GM19372 (cell line): ENCODE data around the gene METTL25.
"Not testable (repeated sequence)": the region's sequence is repeated elsewhere in the genome, so short reads cannot be mapped to it uniquely, and the experiment has no call there.

ENCODE experiments used
- ATAC-seq: cut with Tn5 transposase; IDR thresholded peaks from one replicate; pipeline ENCODE4 v1.9.1; 2021; ENCODE audit warnings: mild to moderate bottlenecking, low read depth, moderate library complexity; ENCODE audit not compliant: unreplicated experiment

The METTL25 gene, protein sequence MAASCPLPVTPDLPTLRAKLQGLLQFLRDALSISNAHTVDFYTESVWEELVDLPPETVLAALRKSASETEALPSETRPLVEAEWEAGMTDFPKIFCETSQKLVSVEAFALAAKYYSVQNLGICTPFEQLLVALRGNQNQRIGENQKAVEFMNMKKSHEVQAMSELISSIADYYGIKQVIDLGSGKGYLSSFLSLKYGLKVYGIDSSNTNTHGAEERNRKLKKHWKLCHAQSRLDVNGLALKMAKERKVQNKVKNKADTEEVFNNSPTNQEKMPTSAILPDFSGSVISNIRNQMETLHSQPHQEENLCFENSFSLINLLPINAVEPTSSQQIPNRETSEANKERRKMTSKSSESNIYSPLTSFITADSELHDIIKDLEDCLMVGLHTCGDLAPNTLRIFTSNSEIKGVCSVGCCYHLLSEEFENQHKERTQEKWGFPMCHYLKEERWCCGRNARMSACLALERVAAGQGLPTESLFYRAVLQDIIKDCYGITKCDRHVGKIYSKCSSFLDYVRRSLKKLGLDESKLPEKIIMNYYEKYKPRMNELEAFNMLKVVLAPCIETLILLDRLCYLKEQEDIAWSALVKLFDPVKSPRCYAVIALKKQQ

DNA sequence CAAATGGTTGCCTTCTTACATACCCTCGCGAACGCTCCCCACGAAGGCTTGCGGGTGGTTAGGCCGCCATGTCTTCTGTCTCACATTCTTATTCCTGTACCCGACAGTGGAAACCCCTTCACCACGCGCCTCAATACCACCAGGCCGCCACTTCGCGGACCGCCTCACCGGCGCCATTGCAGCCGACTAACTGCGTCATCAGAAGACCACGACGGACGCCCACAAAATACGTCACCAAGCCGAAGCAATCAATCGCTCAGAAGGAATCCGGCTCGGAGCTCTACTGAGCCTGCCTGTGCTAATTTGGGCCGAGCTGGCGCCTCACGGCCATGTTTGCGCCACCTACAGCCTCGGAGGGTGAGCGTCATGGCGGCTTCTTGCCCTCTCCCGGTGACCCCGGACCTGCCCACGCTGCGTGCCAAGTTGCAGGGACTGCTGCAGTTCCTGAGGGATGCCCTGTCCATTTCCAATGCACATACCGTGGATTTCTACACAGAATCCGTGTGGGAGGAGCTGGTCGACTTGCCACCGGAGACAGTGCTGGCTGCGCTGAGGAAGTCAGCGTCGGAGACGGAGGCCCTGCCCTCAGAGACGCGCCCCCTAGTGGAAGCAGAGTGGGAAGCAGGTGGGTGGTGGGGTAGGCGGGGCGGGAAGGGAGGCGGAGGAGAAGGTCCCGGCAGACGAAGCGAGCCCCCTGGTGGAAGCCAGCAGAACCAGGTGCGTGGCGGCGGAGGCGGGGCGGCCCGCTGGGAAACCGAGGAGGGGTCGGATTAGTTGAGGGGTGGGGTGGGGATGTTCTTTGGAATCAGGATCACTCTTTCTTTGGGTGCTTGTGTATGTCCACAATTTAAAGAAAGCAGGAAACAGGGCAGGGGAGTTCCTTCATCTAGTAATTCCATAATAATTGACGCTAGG, at the start of gene METTL25, which contains the start of gene CCDC59:
Gene METTL25, plus strand, starts transcription at position 330 of the 915 bp plus-strand sequence. Its CDS starts 37 bp downstream, at position 367.
Gene CCDC59, minus strand, starts transcription at position 188 of the 915 bp plus-strand sequence. Its CDS starts 11 bp downstream, at position 177.
- ATAC-seq: peak; percentile 91

DNA sequence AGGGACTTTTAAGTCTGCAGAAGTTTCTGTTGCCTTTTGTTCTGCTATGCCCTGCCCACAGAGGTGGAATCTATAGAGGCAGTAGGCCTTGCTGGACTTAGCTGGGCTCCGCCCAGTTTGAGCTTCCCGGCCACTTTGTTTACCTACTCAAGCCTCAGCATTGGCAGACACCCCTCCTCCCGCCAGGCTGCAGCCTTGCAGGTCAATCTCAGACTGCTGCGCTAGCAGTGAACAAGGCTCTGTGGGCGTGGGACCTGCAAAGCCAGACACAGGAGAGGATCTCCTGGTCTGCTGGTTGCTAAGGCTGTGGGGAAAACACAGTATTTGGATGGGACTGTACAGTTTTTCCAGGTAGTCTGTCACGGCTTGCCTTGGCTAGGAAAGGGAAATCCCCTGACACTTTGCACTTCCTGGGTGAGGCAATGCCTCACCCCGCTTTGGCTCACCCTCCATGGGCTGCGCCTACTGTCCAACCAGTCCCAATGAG, 43.9 kb upstream of the METTL25 start:
- no peak for ATAC-seq

DNA sequence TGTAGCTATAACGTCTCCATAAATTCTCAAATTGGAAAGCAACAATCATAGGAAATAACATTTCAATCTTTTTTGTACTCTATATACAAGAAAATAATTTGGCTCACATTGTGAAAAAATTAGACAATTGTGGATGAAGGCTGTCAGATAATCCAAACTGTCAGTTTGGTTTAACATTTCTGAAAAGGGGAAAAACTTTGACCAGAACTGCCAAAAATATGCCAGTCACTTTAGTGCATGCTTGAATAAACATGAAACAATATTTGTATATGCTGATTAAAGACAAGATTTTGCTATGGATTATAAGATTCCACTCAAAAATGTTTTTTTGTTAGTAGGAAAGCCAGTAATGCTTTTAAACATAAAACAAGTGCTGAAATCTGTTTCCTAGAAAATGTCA, 39.1 kb upstream of the METTL25 start:
- ATAC-seq: no peak

DNA sequence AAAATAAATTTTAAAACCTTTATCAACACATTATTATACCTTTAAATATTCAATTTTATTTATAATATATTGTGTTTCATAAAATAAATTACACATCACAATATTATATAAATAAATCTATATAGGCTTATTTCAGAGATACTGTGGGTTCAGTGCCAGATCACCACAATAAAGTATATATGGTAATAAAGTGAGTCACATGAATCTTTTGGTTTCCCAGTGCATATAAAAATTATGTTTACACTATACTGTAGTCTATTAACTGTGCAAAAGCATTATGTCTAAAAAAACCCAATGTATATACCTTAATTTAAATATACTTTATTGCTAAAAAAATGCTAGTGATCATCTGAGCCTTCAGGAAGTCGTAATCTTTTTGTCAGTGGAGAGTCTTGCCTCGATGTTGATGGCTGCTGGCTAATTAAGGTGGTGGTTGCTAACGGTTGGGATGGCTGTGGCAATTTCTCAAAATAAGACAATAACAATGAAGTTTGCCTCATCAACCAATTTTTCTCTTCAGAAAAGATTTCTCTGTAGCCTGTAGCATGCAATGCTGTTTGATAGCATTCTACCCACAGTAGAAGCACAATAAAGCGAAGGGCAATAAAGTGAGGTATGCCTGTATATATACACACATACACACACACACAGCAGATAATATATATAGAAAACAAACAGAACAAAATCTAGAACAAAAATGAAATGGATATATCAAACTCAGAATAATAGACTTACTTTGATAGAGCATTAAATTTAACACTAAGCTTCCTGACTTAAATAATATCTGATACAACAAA, 32.6 kb upstream of the METTL25 start:
- ATAC-seq: no peak

DNA sequence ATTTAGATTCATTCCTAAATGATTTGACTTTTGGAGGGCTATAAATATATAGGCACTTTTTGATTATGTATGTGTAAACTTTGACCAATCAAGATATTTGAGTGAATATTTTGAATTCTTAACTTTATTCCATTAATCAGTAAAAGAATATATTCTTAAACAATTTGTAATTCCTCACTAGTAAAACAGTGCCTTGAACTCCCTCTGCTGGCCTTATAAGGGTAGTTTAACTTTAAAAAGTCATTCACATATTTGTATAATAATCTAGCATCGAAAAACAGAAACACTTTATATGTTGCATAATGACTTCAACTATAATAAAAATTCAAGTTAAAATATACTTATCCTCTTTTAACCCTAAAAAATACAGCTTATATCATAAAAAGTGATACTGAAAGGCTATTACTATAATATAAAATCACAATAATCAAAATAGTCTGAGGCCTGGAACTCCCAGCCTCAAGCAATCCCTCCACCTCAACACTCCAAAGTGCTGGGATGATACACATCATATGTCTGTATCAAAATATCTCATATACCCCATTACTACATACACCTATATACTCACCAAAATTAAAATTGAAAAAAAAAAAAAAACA, 31.3 kb upstream of the METTL25 start:
- ATAC-seq: no peak

DNA sequence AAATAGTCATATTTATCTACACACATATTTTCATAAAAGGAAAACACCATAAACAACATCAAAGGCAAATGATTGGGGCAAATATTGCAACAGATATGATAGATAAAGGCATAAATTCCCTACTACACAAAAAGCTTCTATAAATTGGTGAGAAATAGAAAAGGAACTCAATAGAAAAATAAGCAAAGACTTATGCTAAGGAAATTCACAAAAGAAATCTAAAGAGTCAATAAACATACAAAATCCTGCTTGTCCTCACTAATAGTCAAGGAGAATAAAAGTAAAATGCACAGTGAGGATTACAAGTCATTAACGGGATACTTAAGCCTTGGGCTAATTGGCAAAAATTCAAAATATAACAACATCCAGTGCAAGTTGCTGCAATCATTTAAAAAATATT, 30.5 kb upstream of the METTL25 start:
- ATAC-seq: no peak

DNA sequence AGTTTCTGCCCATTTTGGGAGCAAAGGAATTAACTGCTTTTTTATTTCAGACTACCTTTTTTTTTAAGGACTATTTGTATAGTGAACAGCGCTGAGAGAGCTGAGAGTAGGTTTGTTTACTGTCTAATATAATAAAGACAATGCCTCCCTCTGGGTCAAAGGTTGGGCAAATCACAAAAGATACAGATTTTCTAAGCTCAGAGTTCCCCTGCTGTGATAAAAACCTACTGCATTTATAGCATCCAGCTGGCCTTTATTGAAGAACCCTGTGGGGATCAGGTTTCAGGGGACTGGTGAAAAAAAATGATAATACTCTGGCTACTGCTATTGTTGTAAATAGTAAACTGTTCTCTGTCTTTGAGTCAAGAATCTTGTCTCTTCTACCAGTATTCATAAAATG, 28.8 kb upstream of the METTL25 start:
- ATAC-seq: no peak

DNA sequence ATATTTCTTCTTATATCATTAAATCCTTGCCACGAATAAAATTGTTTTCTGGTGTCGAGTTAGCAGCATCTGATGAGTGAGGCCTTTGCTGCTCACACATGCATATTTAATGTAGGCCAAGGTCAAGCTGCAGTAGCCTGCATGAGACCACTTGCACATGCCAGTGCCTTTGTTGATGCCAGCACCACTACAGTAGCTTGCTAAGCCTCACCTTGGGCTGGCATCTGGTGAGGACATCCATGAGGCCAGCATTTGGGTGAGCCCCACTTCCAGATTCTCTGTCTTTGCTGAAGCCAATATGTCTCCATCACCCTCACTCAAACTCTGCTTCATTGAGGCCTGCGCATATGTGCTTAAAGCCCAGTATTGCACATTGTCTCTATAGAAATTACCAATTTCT, 8.2 kb upstream of the METTL25 start:
- ATAC-seq: no peak

DNA sequence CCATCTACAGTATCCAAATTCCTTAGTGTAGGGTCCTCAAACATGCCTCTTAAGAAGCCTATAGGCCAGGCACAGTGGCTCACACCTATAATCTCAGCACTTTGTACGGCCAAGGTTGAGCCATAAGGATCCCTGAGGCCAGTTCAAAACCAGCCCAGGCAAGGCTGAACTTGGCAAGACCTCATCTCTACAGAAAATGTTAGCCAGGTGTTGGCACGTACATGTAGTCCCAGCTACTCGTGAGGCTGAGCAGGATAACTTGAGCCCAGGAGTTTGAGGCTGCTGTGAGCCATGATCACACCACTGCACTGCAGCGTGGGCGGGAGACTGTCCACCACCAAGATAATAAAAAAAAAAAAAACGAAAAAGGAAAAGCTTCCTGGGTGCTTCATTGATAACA, 6.9 kb upstream of the METTL25 start:
- no peak for ATAC-seq

DNA sequence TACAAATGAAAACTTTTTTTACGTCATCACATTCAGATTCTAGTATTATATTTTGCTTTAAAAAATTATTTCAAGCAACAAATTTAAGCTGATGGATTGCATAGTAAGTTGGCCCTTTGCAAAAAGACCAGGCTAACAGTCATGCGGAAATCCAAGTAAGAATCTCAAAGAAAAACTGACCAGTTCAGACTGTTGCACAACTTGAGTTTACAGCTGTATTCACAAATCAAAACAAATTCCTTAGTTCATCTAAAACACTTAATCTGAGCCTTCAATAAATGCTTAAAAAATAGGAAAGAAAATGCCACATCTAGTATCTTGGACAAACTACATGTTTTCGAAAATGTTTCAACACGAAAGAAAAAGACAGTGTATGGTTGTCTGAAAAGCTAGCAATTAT, 989 bp upstream of the METTL25 start:
- ATAC-seq: no peak

DNA sequence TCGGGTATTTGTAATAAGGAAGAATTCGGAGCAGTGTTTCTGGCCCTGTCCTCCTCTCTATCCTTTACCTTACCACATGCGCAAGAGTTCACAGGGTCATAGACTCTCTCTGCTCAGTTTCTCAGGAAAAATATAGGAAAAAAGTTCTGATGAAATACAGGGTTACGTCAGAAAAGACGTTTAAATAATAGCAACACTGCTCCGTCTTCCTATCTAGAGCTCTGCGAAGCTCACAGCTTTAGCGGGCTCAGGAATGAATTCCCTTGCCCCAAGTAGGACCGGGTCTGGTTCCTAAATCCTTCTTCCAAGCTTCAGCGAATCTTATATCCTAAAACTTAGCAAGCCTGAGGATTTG, 507 bp upstream of the METTL25 start:
- ATAC-seq: no peak

DNA sequence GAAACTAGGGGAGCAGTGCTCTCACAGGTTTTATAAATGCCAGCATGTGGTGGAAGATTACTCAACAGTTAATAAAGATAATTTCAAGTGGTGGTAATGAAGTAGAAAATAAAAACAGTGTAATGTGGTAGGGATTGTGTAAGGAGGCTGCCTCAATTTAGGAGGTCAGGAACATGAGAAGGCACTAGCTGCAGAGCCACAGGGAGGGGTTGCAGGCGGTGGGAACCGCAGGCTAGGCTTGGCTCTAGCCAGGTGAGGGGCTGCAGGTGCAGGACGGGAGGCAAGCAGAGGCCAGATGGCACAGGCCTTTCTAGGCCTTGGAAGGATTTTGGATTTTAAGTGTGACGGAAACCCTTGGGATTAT, 768 bp downstream of the METTL25 start:
- ATAC-seq: no peak

DNA sequence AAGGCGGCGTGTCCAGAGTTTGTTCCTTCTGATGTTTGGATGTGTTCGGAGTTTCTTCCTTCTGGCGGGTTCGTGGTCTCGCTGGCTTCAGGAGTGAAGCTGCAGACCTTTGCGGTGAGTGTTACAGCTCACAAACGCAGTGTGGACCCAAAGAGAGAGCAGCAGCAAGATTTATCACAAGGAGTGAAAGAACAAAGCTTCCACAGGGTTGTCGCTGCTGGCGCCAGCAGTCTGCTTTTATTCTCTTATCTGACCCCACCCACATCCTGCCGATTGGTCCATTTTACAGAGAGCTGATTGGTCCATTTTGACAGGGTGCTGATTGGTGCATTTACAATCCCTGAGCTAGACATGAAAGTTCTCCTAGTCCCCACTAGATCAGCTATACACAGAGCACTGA, 2.5 kb downstream of the METTL25 start:
- not testable (repeated sequence) for ATAC-seq

DNA sequence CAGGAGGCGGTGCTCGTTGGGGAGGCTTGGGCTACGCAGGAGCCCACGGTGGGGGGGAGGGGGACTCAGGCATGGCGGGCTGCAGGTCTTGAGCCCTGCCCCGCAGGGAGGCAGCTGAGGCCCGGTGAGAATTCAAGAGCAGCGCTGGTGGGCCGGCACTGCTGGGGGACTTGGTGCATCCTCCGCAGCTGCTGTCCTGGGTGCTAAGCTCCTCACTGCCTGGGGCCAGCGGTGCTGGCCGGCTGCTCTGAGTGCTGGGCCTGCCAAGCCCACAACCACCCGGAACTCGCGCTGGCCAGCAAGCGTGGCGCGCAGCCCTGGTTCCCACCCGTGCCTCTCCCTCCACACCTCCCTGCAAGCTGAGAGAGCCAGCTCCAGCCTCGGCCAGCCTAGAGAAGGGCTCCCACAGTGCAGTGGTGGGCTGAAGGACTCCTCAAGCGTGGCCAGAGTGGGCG, 3.2 kb downstream of the METTL25 start:
- no peak for ATAC-seq

DNA sequence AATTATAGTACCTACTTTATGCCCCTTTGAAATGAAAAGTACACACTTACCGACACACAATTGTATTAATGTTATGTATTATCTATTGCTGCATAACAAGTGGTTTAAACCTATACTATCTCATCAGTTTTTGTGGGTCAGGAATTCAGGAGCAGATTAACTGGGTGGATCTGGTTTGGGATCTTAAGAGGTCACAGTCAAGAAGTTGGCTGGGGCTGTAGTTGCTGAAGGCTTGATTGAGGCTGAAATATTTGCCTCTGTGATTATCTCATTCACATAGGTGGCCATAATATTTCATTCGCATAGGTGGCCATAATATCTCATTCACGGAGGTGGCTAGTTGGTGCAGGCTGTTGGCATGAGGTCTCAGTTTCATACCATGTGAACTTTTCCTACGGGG, 5.7 kb downstream of the METTL25 start:
- no peak for ATAC-seq

DNA sequence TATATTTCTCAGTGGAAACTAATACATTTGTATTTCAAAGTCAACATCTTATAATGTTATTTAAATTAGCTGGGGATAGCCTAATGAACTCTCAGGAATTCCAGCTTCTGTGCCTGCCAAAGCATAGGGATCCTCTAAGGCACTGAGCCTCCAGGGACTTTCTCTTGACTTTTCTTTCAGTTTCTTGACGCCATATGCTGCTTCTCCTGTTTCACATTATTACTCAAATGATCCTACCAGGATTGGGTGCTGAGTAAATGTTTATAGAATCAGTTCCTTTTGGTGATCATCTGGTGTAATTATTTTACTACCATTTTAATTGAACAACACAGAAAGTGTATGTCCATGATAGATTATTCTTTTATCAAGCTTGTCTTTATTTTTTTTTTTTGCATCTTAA, 7.9 kb downstream of the METTL25 start:
- no peak for ATAC-seq

DNA sequence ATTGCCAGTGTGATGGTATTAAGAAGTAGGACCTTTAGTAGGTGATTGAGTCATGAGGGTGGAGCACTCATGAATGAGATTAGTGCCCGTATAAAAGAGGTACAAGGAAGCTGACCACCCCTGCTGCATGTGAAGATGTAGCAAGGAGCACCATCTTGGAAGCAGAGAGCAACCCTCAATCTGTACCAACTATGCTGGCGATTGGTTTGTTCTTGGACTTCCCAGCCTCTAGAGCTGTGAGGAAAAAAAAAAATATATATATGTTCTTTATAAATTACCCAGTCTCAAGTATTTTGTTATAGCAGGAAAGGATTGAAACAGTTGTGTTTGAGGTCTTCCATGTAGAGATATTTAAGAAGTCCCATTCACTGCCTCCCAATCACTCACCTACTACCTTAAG, 16.9 kb downstream of the METTL25 start:
- ATAC-seq: no peak

DNA sequence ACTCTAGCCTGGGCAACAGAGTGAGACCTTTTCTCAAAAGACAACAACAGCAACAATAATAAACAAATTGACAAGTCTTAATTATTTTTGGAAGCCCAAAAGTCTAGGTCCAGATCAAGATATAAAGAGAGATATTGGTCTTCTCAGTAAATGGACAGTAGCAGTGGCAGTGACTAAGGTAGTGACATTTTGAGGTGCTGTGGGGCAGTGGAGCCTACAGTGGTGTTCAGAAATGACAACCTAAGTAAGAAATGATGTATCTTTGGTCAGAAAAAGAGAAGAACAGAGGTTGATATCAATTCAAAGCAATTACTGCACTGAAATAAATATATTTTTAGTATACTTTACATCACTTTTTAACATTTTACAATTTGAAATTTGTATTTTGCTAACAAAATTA, 20.7 kb downstream of the METTL25 start:
- no peak for ATAC-seq

DNA sequence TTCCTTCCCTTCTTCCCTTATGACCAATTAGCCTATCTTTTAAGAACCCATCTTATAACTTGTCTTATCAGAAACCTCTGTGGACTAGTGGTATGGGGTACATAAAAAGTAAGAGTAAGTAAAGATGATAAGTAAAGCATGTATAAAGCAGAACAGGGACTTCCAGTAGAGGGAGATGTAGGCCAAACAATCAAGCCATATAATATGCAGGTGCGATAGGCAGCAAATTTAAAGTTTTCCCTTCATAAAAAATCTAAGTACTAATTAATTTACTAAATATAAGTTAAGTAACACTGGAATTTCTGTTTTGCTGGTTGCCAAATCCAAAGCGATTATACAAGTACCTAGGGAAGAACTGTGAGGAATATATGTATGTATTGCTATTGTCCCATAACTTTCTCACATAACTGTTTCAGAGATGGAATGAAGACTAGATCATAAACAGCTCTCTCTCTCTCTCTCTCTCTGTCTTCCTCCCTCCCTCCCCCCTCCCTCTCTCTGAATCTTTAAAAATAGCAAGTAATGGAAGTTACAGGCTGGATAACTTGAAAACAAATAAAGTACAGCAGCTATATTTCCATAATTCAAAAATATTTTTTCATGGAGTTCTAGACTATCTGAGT, 25.7 kb downstream of the METTL25 start:
- ATAC-seq: peak; percentile 68
